ENCODE data around the gene KDM3A.
"Not testable (repeated sequence)": the region's sequence is repeated elsewhere in the genome, so short reads cannot be mapped to it uniquely, and the experiment has no call there.

Gene KDM3A

DNA sequence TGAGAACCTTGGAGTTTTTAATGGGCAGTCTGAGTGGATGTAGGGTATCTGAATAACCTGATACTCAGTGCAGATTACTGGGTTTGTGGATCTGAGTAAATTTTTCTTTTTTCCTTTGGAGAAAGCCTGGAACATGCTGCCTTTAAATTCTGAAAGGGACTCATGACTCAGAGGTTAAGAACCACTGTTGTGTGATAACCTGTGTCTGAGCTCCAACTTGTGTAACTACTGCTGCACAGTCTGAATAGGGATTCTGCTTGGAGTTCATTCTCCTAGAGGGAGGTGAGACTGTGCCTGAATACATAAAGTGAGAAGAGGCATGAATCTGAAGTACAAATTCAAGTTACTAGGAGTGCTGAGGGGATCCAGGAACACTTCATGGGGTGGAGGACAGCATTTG is 36.2 kb downstream of the KDM3A start:
- no peak for DNase-seq

DNA sequence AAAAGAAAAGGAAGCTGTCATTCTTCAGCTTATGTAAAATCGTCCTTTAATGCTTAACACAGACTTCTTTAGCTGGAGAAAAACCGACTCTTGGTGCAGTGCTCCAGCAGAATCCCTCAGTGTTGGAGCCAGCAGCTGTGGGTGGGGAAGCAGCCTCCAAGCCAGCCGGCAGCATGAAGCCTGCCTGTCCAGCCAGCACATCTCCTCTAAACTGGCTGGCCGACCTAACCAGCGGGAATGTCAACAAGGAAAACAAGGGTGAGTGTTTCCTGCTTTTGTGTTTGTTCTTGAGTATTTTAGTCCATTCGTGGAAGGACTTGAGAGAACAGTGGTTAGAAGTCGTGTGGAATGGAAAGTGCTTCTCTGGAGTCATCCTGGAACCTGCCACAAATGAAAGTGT is 38.9 kb downstream of the KDM3A start:
- no peak for DNase-seq

DNA sequence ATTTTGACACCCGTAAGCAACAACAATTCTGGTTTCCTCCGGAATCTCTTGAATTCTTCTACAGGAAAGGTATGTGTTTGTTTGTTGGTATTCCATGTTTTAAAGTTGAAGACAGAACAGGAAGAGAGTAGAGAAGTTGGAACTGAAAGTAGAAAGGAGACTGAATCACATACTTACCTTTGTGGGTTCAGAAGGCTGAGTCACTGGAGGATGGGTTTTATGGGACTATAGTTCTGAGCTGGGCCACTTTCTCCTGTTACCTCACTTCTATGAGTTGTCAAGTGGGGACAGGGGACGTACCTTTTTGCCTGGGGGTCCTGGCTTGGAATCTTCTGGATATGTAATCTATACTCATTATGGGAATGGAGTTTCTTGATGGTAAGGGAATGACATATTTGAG is 40.9 kb downstream of the KDM3A start:
- no peak for DNase-seq

DNA sequence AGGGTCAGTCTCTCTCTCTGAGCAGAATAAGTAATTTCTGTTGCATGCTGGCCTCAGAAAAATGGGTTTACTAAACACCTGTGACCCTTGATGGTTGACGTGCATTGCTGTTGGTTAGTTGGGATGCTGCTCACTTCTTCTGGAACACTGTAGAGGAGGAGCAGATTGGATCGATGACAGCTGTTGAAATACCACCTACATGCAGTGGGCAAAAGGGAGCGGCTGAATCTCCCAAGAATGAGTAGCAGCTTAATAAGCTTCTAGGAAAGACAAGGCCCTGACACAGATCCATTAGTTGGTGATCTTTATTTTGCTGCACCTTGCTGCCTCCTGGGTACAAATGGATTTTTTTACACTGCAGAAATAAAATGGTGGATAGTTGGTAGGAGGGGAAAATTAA is 43.2 kb downstream of the KDM3A start:
- DNase-seq, result no peak

DNA sequence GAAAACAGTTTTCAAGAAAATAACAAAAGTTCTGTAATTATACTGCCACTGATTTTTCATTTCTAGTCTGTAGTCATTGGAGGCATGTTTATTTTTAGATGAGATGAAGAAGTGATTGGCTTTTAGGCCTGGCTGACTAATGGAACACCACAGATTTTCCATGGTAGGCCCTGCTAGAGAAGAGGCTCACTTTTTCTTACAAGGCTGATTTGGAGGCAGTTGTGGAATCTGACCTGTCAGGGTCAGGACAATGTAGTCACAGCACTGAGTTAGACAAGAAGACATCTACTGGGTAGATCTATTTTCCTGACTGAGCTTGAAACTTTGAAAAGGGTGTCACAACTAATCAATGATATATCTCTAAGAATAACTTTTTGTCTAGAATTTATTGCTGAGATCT is 43.9 kb downstream of the KDM3A start:
- no peak for DNase-seq

DNA sequence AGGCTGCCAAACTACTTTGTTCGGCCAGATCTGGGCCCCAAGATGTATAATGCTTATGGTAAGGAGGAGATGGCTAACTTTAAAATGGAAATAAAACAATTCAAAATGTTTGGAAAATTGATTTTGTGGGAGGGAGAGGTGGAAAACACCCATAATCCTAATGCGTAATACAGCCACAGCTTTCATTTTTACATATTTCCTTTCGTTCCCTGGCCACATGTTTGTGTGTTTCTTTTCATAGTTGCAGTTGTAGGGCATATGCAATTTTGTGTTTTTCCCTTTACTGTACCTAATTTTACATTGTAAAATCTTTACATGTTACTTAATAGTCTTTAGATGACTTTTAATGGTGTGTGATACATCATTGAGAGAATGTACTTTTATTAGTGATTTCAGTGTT is 44.6 kb downstream of the KDM3A start:
- no peak for DNase-seq

DNA sequence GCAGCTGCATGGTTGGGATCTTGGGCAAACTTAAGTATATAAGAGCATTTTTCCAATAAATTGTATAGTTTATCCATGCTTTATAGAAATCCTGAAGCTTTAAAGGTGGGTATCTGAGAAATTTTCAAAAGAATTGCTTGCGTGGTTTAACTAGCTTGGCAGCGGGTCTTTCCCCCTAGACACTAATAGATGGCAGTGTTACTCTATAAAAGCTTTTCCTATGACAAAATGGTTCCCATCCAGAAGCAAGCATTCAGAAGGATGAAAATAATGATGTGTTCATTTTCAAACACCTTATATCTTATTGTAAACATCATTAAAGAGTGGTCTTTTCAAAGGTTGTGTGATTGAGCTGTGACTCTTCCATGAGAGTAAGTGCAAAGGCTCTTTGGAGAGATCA is 45.9 kb downstream of the KDM3A start:
- no peak for DNase-seq

DNA sequence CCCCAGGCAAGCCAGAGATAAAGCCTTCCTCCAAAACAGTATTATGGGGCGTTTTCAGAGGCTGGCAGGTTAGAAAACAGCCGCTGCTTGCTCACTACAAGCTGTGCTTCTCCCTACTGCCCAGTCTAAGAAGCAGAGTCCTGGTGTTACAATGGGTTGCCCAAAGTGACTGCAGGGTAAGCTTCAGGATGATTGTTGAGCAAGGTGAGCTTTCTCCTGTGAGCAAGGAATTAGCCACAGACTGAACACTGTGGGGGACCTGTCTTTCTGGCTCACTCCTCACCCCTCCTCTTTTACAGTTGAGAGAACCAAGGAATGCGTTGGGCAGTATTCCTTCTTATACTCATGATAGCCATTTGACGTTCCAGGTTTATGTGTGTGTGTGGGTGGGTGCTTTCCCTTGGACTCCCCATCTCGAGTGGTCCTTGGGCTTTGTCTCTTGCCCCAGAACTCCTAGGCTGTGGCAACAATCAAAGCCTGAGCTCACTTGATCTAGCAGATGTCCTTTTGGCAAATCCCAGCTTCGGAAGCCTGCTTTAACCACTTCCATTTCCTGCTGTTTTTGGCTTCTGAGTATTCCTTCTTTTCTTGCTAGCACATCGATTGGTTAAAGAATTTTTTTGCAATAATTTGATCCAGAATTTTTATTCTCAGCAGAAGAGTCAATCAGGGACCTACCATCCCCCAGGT is 47.5 kb downstream of the KDM3A start:
- DNase-seq, result no peak

DNA sequence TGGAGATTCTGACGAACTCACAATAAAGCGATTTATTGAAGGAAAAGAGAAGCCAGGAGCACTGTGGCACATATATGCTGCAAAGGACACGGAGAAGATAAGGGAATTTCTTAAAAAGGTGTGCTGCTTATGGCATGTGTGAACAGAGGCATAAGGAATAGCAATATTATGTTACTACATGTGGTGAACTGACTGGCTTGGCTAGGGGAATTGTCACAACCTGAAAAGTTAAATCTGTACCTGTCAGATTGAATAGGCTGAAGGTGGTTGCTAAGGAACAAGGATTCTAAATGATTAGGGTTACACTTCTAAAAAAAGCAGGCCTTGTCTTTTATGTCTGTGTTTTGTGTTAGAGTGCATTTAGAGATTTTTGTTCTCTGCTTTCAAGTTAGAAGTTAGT is 48.4 kb downstream of the KDM3A start:
- DNase-seq, result no peak

DNA sequence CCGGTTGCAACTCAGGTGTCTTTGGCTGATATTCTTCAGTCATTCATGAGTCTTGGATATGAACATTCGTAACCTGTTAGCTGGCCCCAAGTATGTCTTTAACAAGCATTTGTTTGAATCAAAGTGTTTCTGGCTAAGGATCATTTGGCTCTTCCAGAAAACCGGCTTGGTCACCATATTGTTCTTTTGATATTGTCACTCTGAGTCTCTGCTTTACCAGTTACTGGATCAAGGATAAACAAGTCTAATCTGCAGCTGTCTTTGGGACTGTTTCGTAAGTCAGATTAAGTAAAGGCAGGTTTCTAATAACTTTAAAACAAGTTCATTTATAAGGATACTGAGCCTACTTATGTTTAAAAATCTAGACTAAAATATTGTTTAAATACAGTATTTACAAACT is 49.1 kb downstream of the KDM3A start:
- DNase-seq, result no peak

DNA sequence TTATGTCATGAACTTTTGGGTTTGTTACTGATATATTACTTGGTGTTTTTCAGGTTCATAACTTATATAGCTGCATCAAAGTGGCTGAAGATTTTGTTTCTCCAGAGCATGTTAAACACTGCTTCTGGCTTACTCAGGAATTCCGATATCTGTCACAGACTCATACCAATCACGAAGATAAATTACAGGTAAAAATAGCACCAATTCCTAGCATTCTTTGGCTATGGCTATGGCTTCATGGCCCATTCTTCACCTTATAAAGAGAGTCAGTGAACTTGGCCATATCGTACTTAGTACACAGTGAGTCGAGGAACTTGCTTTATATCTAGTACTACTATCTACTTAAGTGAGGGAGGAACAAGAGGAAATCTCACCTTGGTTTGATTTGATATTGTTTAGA is 49.9 kb downstream of the KDM3A start:
- DNase-seq, result no peak

DNA sequence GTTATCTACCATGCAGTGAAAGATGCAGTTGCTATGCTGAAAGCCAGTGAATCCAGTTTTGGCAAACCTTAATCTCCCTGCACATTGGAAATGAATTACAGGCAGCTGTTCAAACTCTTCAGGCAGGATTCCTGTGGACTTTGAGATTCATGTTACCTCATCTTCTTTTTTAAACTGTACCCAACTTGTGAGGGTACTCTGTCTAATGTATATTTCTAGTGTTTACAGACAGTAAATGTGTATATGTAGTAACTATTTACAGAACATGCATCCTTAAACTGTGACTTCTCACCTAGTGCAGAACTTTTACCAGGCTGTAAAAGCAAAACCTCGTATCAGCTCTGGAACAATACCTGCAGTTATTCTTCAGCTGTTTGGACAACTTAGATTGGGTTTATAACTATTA is 50.9 kb downstream of the KDM3A start:
- no peak for DNase-seq

DNA sequence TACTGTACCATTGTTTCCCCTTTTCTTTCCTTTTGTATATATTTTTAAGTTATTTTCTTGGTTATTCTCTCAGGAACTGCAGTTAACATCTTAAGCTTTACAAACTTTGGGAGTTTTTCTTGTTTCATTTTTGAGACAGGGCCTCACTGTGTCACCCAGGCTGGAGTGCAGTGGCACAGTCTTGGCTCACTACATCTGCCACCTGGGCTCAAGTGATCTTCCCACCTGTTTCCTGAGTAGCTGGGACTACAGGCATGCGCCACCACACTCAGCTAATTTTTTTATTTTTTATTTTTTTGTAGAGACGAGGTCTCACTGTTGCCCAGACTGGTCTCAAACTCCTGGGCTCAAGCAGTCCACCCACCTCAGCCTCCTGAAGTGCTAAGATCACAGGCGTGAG is 55.2 kb downstream of the KDM3A start:
- DNase-seq, result not testable (repeated sequence)

DNA sequence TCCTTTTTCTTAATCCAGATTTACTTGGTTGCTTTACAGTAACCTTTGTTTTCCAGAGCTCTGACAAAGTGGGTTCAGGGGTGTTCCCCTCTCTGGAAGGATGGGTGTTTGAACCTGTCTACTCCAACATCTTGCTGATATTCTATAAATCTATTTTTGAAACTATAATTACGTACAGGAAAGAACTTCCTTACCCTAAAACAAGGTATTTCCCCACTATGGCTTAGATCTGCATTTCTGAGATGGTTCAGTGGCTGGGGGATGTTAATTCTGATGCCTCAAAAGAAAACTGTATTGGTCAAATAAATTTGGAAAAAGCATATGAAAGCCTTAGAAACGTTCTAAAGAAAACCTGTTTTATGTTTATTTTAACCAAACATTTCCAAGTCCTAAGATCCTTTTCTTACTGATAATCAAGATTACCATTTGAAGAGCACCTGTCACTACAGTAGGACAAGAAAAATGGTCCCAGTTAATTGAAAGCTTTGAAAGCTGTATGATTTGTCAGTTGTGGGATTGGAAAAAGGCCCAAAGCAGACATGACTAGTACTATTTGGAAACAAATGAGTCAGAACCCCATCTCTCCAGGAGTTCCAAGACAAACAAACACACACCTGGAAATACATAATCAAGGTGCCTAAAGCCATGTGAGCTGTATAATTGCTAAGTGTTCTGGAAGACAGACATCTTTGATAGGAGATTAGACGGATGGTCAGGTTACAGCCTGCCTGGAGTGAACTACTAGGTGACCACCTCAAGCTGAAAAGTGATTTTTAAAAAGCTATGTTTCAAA is 57.5 kb downstream of the KDM3A start:
- no peak for DNase-seq

DNA sequence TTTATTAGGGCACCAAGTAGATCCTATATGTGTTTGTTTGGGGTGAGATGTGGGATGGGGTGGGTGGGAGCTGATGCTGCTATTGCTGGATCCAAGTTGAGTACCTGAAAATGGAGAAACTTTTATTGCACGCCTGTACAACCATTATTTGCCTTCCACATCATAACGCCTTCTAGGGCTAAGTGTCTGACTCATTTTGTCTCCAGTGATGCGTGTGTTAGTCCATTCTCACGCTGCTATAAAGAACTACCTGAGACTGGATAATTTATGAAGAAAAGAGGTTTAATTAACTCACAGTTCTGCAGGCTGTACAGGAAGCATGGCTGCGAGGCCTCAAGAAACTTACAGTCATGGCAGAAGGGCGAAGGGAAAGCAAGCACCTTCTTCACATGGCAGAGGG is 58.2 kb downstream of the KDM3A start:
- no peak for DNase-seq

DNA sequence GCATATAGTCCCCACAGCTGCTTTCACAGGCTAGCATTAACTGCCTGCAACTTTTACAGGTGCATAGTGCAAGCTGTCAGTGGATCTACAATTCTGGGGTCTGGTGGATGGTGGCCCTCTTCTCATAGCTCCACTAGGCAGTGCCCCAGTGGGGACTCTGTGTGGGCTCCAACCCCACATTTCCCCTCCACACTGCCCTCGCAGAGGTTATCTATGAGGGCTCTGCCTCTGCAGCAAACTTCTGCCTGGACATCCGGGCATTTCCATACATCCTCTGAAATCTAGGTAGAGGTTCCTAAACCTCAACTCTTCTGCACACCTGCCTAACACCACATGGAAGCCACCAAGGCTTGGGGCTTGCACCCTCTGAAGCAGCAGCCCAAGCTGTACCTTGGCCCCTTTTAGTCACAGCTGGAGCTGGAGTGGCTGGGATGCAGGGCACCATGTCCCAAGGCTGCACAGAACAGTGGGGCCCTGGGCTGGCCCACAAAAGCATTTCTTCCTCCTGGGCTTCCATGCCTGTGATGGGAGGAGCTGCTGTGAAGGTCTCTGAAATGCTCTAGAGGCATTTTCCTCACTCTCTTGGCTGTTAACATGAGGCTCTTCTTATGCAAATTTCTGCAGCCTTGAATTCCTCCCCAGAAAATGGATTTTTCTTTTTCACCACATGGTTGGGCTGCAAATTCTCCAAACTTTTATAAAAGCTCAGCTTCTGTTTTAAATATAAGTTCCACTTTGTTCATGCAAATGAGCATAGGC is 59.3 kb downstream of the KDM3A start:
- DNase-seq, result no peak

DNA sequence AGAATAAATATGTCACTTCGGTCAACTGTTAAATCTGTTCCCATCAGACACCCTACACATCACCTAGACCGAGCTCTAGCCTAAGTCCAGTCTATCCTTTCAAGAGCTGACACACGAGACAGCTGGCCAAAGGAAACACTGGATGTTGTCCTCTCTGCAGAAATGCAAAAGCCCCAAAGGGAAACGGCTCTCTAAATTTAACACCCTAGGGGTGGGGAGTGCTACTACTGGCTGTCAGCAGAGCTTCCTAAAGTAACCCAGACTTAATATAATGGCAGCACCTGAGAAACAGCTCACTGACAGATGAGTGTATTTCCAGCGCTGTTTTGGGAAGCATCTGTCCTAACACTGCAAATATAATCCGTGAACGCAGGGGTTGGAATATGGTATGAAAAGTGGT is 66.4 kb downstream of the KDM3A start:
- no peak for DNase-seq

DNA sequence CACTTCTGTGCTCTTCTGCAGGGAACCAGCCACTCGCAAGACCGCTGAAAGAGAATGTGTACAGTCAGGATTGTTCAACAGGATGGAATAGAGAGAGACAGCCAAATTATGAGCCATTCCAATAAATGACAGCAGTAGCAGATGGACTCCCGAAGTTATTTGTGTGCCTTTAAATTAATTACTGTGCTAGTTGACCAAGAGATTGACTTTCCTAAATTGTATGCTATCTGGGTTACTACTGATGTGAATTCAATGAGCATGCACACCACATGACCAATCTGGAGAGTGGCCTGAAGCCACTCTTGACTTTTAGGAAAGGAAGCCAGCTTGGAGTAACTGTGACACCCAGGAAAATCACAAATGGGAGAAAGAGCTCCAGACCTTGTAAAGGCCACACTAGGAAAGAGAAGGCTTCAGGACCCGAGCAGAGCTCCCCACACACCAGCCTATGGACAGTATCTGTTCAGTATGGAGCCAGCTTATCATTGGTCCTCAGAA is 69.3 kb downstream of the KDM3A start:
- DNase-seq, result no peak

DNA sequence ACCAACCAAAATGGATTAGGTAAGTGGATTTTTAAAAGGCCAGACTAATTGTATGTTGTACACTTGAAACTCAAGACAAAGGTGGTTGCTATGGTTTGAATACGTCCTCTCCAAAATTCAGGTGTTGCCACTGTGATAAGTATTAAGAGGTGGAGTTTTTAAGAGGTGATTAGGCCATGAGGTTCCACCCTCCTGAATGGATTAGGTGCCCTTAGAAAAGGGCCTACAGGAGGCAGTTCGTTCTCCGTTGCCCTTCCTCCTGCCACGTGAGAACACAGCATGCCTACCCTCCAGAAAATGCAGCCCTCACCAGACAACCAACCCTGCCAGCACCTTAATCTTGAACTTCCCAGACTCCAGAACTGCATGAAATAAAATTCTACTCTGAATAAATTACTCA is 70.9 kb downstream of the KDM3A start:
- no peak for DNase-seq

DNA sequence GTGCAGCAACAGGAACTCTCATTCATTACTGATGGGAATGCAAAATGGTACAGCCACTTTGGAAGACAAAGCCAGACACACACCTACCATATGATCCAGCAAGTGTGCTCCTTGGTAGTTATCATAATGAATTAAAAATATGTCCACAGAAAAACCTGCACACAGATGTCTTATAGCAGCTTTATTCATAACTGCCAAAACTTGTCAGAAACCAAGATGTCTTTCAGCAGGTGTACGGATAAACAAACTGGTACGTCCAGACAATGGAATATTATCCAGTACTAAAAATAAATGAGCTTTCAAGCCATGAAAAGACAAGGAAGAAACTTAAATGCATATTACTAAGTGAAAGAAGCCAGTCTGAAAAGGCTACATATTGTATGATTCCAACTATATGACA is 71.7 kb downstream of the KDM3A start:
- no peak for DNase-seq

DNA sequence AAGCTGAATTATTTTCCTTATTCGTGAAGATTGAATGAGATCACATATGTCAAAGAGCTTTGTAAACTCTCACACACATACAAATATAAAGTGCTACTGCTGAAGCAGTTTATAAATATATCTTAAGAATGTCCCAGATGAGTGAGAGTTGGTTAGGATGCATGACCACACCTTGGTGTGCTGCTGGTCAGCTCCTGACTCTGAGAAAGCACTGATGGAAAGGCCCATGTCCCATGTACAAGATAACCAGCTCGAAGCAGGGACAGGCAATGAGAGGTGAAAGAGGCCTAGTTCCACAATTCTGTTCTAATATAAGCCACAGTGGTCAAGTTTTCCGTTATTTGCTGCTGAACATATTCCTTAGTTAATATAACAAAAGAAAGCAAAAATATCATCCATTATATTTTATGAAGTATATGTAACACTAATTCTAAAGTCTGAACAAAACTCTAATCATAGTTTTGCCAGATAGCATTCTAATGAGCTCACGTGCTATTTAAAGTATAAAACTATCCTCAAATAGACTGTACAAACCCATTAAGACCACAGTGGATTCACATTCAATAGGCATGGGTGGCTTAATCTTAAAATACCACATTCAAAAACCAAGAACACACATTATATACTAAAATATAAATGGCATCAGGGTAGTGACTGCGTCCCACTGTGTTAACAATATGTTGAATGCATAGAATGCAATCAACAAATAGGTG is 72.9 kb downstream of the KDM3A start:
- no peak for DNase-seq

DNA sequence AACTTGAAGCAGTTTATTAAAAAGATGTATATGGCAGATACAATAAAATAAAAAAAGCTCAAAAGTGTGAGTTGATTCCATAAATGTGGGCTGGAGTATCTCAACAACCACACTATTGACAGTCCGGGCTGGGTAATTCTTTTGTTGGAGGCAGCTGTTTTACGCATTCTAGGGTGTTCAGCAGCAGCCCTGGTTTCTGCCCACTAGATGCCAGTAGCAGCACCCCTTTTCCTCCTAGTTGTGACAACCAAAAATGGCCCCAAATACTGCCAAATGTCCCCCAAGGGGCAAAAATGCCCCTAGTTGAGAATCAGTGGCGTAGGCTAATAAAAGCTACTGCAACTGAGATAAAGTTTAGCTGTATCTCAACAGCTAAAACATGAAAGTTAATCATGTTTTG is 77.3 kb downstream of the KDM3A start:
- DNase-seq, result no peak

DNA sequence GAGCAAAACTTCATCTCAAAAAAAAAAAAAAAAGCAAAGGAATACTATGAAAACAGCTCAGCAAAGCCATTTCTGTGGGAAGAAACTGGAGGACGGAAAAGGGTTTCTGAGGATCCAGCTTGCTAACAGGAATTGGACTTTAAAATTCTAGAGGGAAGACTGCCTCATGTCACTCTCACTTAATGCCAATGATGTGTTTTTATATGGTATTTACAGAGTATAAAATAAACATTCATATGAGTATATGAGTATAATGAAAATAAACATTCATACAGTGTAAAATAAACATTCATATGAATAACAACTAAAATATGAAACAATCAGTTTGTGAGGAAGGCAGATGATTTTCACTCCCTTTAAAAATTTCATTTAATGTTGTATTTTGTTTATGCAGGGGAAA is 78.2 kb downstream of the KDM3A start:
- no peak for DNase-seq
